Measurements from ENCODE around the gene TMEM217.

DNA sequence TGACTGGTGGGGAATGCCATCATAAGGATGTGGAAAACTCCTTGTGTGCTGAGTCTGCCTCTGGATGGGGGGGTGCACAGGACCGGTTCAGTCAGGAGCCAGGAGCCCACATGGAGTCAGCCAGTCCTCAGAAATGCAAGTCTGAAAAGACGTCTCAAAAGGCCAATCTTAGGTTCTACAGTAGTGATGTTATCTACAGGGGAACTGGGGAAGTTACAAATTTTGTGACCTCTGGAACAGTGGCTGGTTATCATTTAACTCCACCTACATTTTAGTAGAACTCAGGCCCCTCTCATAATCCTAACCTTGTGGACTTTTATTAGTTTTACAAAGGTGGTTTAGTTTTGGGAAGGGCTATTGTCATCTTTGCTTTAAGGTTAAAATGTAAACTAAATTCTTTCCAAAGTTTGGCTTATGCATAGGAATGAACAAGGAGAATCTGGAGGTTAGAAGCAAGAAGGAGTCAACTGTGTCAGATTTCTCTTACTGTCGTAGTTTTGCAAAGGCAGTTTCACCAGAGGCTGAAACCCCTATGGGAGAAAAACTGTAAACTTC lies 14.1 kb downstream of the TMEM217 start:
- TF ChIP-seq, protein P1, sequence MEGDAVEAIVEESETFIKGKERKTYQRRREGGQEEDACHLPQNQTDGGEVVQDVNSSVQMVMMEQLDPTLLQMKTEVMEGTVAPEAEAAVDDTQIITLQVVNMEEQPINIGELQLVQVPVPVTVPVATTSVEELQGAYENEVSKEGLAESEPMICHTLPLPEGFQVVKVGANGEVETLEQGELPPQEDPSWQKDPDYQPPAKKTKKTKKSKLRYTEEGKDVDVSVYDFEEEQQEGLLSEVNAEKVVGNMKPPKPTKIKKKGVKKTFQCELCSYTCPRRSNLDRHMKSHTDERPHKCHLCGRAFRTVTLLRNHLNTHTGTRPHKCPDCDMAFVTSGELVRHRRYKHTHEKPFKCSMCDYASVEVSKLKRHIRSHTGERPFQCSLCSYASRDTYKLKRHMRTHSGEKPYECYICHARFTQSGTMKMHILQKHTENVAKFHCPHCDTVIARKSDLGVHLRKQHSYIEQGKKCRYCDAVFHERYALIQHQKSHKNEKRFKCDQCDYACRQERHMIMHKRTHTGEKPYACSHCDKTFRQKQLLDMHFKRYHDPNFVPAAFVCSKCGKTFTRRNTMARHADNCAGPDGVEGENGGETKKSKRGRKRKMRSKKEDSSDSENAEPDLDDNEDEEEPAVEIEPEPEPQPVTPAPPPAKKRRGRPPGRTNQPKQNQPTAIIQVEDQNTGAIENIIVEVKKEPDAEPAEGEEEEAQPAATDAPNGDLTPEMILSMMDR (IDR thresholded peaks at IDR 0.05): no peak
- no peak for TF ChIP-seq POLR2AphosphoS5 (IDR thresholded peaks at IDR 0.05; ENCODE audit: insufficient read depth in 1 of 2, low read depth in 1 of 2)
